ENCODE measurements around the gene TTR. TPM values are rescaled to one million over a fixed set of nuclear protein-coding genes. Genes with fewer than 3 reads are reported as not detected.

The TTR gene
- total and polyA plus RNA-seq, 2 experiments from 2014 or later: not detected

GRCh38 chr18:31574359-31574758 lies 17.3 kb upstream of the TTR start:
- peaks cover 2% of the 10 kb centered on the region for H3K27me3 Mint-ChIP-seq (ENCODE audit: insufficient read depth, low read depth, poor library complexity)
- H3K4me3 Mint-ChIP-seq: no peak overlapping the region
- ATAC-seq (no peak), DNase-seq (ENCODE audit: low spot score) (no peak)
- H3K27ac ChIP-seq (ENCODE audit: low read depth): no peak overlapping the region
- peaks cover 4% of the 10 kb centered on the region; the same call in 1 of the 2 replicates for H3K9me2 ChIP-seq (ENCODE audit: insufficient read depth)
- H3K4me3 ChIP-seq: no peak overlapping the region
- no peaks in the 10 kb centered on the region for H3F3A ChIP-seq (replicated peaks; ENCODE audit: low read depth)
- no peak overlapping the region for H3K4me2 ChIP-seq
- no peaks in the 10 kb centered on the region for H4K20me1 ChIP-seq (replicated peaks; ENCODE audit: insufficient read depth)
- H3K4me1 ChIP-seq (ENCODE audit: insufficient read depth): no peaks in the 10 kb centered on the region
- no peaks in the 10 kb centered on the region for H3K36me3 ChIP-seq (ENCODE audit: insufficient read depth)
- peaks cover 3% of the 10 kb centered on the region; the same call in 1 of the 3 replicates for H3K4me1 Mint-ChIP-seq
- no peak for TF ChIP-seq EZH2phosphoT487 (IDR thresholded peaks at IDR 0.05; ENCODE audit: unreplicated experiment)
- TF ChIP-seq ZNF114 (CRISPR knock-in tag; IDR thresholded peaks at IDR 0.05): no peak
- TF ChIP-seq CTCF (conservative IDR thresholded peaks at IDR 0.05; ENCODE audit: low read depth in 2 of 2): no peak
- TF ChIP-seq ZNF331 (CRISPR knock-in tag; IDR thresholded peaks at IDR 0.05; ENCODE audit: low read depth): no peak
- TF ChIP-seq JUNB (IDR thresholded peaks at IDR 0.05; ENCODE audit: unreplicated experiment): no peak
- TF ChIP-seq CREB1 (CRISPR knock-in tag; IDR thresholded peaks at IDR 0.05; ENCODE audit: low read depth): no peak
- TF ChIP-seq STAT1 (IDR thresholded peaks at IDR 0.05; ENCODE audit: unreplicated experiment): no peak
- TF ChIP-seq ZNF462 (CRISPR knock-in tag; IDR thresholded peaks at IDR 0.05): no peak
- no peak for TF ChIP-seq POLR2AphosphoS5 (IDR thresholded peaks at IDR 0.05; ENCODE audit: low read depth)
- no peak for TF ChIP-seq NANOG (IDR thresholded peaks at IDR 0.05; ENCODE audit: borderline replicate concordance)
- TF ChIP-seq ETS1 (IDR thresholded peaks at IDR 0.05): no peak
- TF ChIP-seq REST (IDR thresholded peaks at IDR 0.05; ENCODE audit: unreplicated experiment): no peak
- no peak for TF ChIP-seq EZH2 (IDR thresholded peaks at IDR 0.05; ENCODE audit: low read depth, unreplicated experiment)
- no peaks in the 10 kb centered on the region for H3K79me2 ChIP-seq (replicated peaks; ENCODE audit: insufficient read depth)
- no peaks in the 10 kb centered on the region for H3K9me3 Mint-ChIP-seq
- H3K27ac Mint-ChIP-seq: no peak overlapping the region
- H3K27me3 ChIP-seq (ENCODE audit: insufficient read depth): no peaks in the 10 kb centered on the region
- H3K36me3 Mint-ChIP-seq (ENCODE audit: low read depth): no peaks in the 10 kb centered on the region
- H2AFZ ChIP-seq: no peak overlapping the region
